GM23248 (cell line): ENCODE measurements around the gene PSMB11. TPM values are rescaled to one million over a fixed set of nuclear protein-coding genes. Genes with fewer than 3 reads are reported as not detected.
"Not testable (repeated sequence)": the region's sequence is repeated elsewhere in the genome, so short reads cannot be mapped to it uniquely, and the experiment has no call there.

Experiments
- DNase-seq: peaks from one replicate; pipeline ENCODE4 v3.0.0-alpha.2; 2015
- H2AFZ ChIP-seq: fragments of 200-600 bp; sonication (generic); 2 replicates; pipeline ENCODE4 v1.6.1; 2016; ENCODE audit warnings: antibody characterized with exemption
- H3F3A ChIP-seq: fragments of 200-600 bp; sonication (generic); 2 replicates; pipeline ENCODE4 v1.6.1; 2016; ENCODE audit warnings: mild to moderate bottlenecking, antibody characterized with exemption, mixed run types; ENCODE audit not compliant: insufficient read depth
- H3K27ac ChIP-seq: fragments of 200-600 bp; sonication (generic); 2 replicates; pipeline ENCODE4 v1.5.1; 2016; ENCODE audit warnings: mild to moderate bottlenecking
- H3K27me3 ChIP-seq: fragments of 200-600 bp; sonication (generic); replicated peaks from 2 replicates; pipeline ENCODE4 v1.6.1; 2016; ENCODE audit warnings: mild to moderate bottlenecking; ENCODE audit not compliant: insufficient read depth
- H3K36me3 ChIP-seq: fragments of 200-600 bp; sonication (generic); 2 replicates; pipeline ENCODE4 v1.6.1; 2016; ENCODE audit warnings: low read depth, mild to moderate bottlenecking
- H3K4me1 ChIP-seq: fragments of 200-600 bp; sonication (generic); 2 replicates; pipeline ENCODE4 v1.6.1; 2016; ENCODE audit warnings: mild to moderate bottlenecking; ENCODE audit not compliant: insufficient read depth
- H3K4me2 ChIP-seq: fragments of 200-600 bp; sonication (generic); one replicate; pipeline ENCODE4 v1.6.1; 2016; ENCODE audit warnings: mild to moderate bottlenecking; ENCODE audit not compliant: unreplicated experiment
- H3K4me3 ChIP-seq: fragments of 200-600 bp; sonication (generic); 2 replicates; pipeline ENCODE4 v1.5.1; 2016; ENCODE audit warnings: mild to moderate bottlenecking
- H3K79me2 ChIP-seq: fragments of 200-600 bp; sonication (generic); 2 replicates; pipeline ENCODE4 v1.6.1; 2016; ENCODE audit warnings: mild to moderate bottlenecking; ENCODE audit not compliant: insufficient read depth
- H3K9ac ChIP-seq: fragments of 200-600 bp; sonication (generic); 2 replicates; pipeline ENCODE4 v1.6.1; 2016; ENCODE audit warnings: mild to moderate bottlenecking
- H3K9me2 ChIP-seq: fragments of 200-600 bp; sonication (generic); 2 replicates; pipeline ENCODE4 v1.6.1; 2016; ENCODE audit warnings: mixed run types, mild to moderate bottlenecking, moderate library complexity; ENCODE audit not compliant: insufficient read depth
- H3K9me3 ChIP-seq: fragments of 200-600 bp; sonication (generic); one replicate; pipeline ENCODE4 v1.6.1; 2017; ENCODE audit warnings: low read depth
- H4K20me1 ChIP-seq: fragments of 200-600 bp; sonication (generic); 2 replicates; pipeline ENCODE4 v1.6.0; 2016; ENCODE audit not compliant: insufficient read depth
- EZH2 ChIP-seq: fragments of 200-600 bp; sonication (generic); IDR thresholded peaks from 2 replicates; pipeline ENCODE4 v1.6.1; 2018; ENCODE audit warnings: antibody characterized with exemption, mild to moderate bottlenecking; ENCODE audit not compliant: insufficient read depth, poor library complexity, severe bottlenecking
- EZH2phosphoT487 ChIP-seq: fragments of 200-600 bp; sonication (generic); IDR thresholded peaks from 2 replicates; pipeline ENCODE4 v1.6.1; 2018; ENCODE audit warnings: antibody characterized with exemption, moderate library complexity, mild to moderate bottlenecking, low read depth; ENCODE audit not compliant: insufficient read depth
- WGBS, 2 experiments: methylation state at CpG; one replicate each; pipeline ENCODE4 v1.1.6; 2015 to 2017; ENCODE audit warnings: low lambda C conversion rate in 2 of 2, low coverage in 1 of 2; ENCODE audit errors: missing lambda C conversion rate in 2 of 2; 5-methylcytosine and 5-hydroxymethylcytosine counted together
- in situ Hi-C: fragments of 300-500 bp; cut with MboI; formaldehyde crosslinking; loops from 2 replicates; pipeline ENCODE4 v1.15.0; 2020
- polyA plus RNA-seq: library from polyadenylated mRNA; unstranded; fragments of >200 nt; fragmentation: Nextera tagmentation; extraction: Ambion mirVana; gene quantifications from 2 replicates; pipeline ENCODE4 v1.2.1, GENCODE V29; 2016
- total RNA-seq: library from RNA; depleted of rRNA; stranded (reverse); fragments of >200 nt; shearing (Covaris generic); gene quantifications from 2 replicates; pipeline ENCODE4 v1.2.3, GENCODE V29; 2014

The PSMB11 gene
- total and polyA plus RNA-seq, 2 experiments from 2014 or later = not detected

DNA sequence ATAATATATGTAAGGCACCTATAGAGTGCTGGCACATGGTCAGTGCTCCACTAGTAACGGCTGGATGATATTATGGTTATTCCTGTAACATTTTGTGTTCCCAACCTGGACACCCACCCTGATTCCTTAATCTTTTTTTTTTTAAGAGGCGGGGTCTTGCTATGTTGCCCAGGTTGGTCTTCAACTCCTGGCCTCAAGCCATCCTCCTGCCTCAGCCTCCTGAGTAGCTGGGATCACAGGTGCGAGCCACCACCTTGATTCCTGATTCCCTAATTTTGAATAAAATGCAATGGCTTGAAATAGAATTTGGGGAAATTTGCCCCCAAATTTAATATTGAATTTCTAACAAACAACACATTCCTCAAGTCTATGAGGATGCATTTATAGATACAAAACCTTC, 39.4 kb upstream of the PSMB11 start:
- no peak for DNase-seq
- 90 to 92% methylated on average over 3 of the region's 3 CpGs for WGBS, 2 experiments
- Histone ChIP-seq H3K79me2 (no peaks in the 10 kb centered on the region), H3K4me2 (no peak overlapping the region), H3K4me1 (peaks cover 13% of the 10 kb centered on the region), H3F3A (peaks cover 16% of the 10 kb centered on the region; the same call in 1 of the 2 replicates), H3K9me2 (no peaks in the 10 kb centered on the region), H3K27me3 (no peaks in the 10 kb centered on the region), H3K36me3 (no peaks in the 10 kb centered on the region), H3K9ac (no peak overlapping the region), H3K27ac (no peak overlapping the region), H2AFZ (no peak overlapping the region), H4K20me1 (no peaks in the 10 kb centered on the region), H3K4me3 (no peak overlapping the region), H3K9me3 (no peaks in the 10 kb centered on the region)
- in situ Hi-C loops = no loop called here
- TF ChIP-seq EZH2phosphoT487 = no peak
- no peak for TF ChIP-seq EZH2

- H2AFZ ChIP-seq, H3K9me3 ChIP-seq, H3K79me2 ChIP-seq, H4K20me1 ChIP-seq, H3K36me3 ChIP-seq, H3K9ac ChIP-seq, in situ Hi-C loops, H3K27me3 ChIP-seq, H3K4me3 ChIP-seq, H3K4me2 ChIP-seq, DNase-seq, H3K9me2 ChIP-seq, H3K27ac ChIP-seq: not testable (repeated sequence)
- peaks cover 25% of the 10 kb centered on the region; the same call in 1 of the 2 replicates for H3F3A ChIP-seq
- 95 to 96% methylated on average over 4 of the region's 4 CpGs for WGBS, 2 experiments
- peaks cover 19% of the 10 kb centered on the region for H3K4me1 ChIP-seq
These were observed 37.7 kb upstream of the PSMB11 start for GRCh38 chr14:23004274-23004673.

GRCh38 chr14:23005451-23006187, 36.4 kb upstream of the PSMB11 start:
- Histone ChIP-seq H3K9ac (peak overlapping the region; percentile 89), H3K4me2 (peak overlapping the region; percentile 84), H3K9me3 (no peaks in the 10 kb centered on the region), H3K9me2 (no peaks in the 10 kb centered on the region), H3K27me3 (no peaks in the 10 kb centered on the region), H3K79me2 (peaks cover 5% of the 10 kb centered on the region; the same call in 1 of the 2 replicates), H3K27ac (peak overlapping the region; percentile 88), H3K4me1 (peaks cover 22% of the 10 kb centered on the region), H2AFZ (peak overlapping the region; percentile 97; the same call in 1 of the 2 replicates), H4K20me1 (no peaks in the 10 kb centered on the region), H3F3A (peaks cover 25% of the 10 kb centered on the region; the same call in 1 of the 2 replicates), H3K4me3 (peak overlapping the region; percentile 79), H3K36me3 (no peaks in the 10 kb centered on the region)
- peak; percentile 19 for DNase-seq
- WGBS, 2 experiments = 53 to 57% methylated on average over 3 of the region's 3 CpGs
- in situ Hi-C loops = no loop called here
- TF ChIP-seq EZH2 = no peak
- no peak for TF ChIP-seq EZH2phosphoT487

- 87 to 88% methylated on average over 5 of the region's 5 CpGs for WGBS, 2 experiments
- no peaks in the 10 kb centered on the region for H4K20me1 ChIP-seq
- H3K27ac ChIP-seq = peak overlapping the region; percentile 88
- H3K9ac ChIP-seq = peak overlapping the region; percentile 89
- H3K36me3 ChIP-seq = no peaks in the 10 kb centered on the region
- peaks cover 5% of the 10 kb centered on the region; the same call in 1 of the 2 replicates for H3K79me2 ChIP-seq
- H3K9me2 ChIP-seq = no peaks in the 10 kb centered on the region
- peaks cover 22% of the 10 kb centered on the region for H3K4me1 ChIP-seq
- peak; percentile 11 for DNase-seq
- peak overlapping the region; percentile 79 for H3K4me3 ChIP-seq
- H3K27me3 ChIP-seq = no peaks in the 10 kb centered on the region
- H3F3A ChIP-seq = peaks cover 25% of the 10 kb centered on the region; the same call in 1 of the 2 replicates
- H3K9me3 ChIP-seq = no peaks in the 10 kb centered on the region
- TF ChIP-seq EZH2phosphoT487 (no peak), EZH2 (no peak)
- H2AFZ ChIP-seq = peak overlapping the region; percentile 97
- in situ Hi-C loops = no loop called here
- peak overlapping the region; percentile 84 for H3K4me2 ChIP-seq
These were observed 35.9 kb upstream of the PSMB11 start for GRCh38 chr14:23006188-23006534.
